H1 (cell line): ENCODE data around the gene SLC6A3. TPM values are rescaled to one million over a fixed set of nuclear protein-coding genes. Genes with fewer than 3 reads are reported as not detected.
A peak's percentile ranks its signal among the peaks of the same experiment; 100 is the strongest.

ENCODE experiments used
- CTCF ChIA-PET: fragments of 300-600 bp; sonication (Branson Sonifier 250); formaldehyde crosslinking; loops from one replicate; lab custom pipeline; 2021; ENCODE audit not compliant: partially characterized antibody; lab: Charles Lee
- POLR2A ChIA-PET: fragments of 300-600 bp; sonication (Branson Sonifier 250); formaldehyde crosslinking; loops from one replicate; lab custom pipeline; 2021; ENCODE audit warnings: inconsistent platforms; ENCODE audit not compliant: partially characterized antibody; lab: Charles Lee
- DNase-seq, 2 experiments: peaks; one replicate each; pipeline versions ENCODE4 v3.0.0 to v3.0.0-alpha.2; 2010 to 2022; ENCODE audit warnings: low spot score in 2 of 2, low read depth in 1 of 2, mixed read lengths in 1 of 2
- FAIRE-seq: peaks from 2 replicates; lab custom pipeline; 2011; peaks lifted over from hg19 to GRCh38; lab: Jason Lieb, UNC
- H2AFZ ChIP-seq: 2 replicates; pipeline ENCODE4 v1.8.1; 2012; ENCODE audit warnings: low read length, inconsistent platforms
- H2AK5ac ChIP-seq: 2 replicates; pipeline ENCODE4 v1.6.1; 2013; ENCODE audit warnings: low read depth, low read length
- H2BK120ac ChIP-seq: replicated peaks from 2 replicates; pipeline ENCODE3; 2013; ENCODE audit warnings: low read depth, low read length, inconsistent platforms
- H2BK12ac ChIP-seq: 2 replicates; pipeline ENCODE4 v1.6.1; 2013; ENCODE audit warnings: low read depth, low read length
- H2BK15ac ChIP-seq: 2 replicates; pipeline ENCODE4 v1.6.1; 2013; ENCODE audit warnings: low read length
- H2BK20ac ChIP-seq: 2 replicates; pipeline ENCODE4 v1.6.1; 2013; ENCODE audit warnings: low read length
- H2BK5ac ChIP-seq: 2 replicates; pipeline ENCODE4 v1.6.1; 2013; ENCODE audit warnings: low read depth, low read length
- H3K14ac ChIP-seq: 2 replicates; pipeline ENCODE4 v1.6.1; 2013; ENCODE audit warnings: inconsistent platforms; ENCODE audit not compliant: insufficient read length
- H3K18ac ChIP-seq: 2 replicates; pipeline ENCODE4 v1.6.1; 2013; ENCODE audit warnings: low read length; ENCODE audit errors: extremely low read depth
- H3K23ac ChIP-seq: 2 replicates; pipeline ENCODE4 v1.6.1; 2013; ENCODE audit warnings: inconsistent platforms; ENCODE audit not compliant: insufficient read length
- H3K23me2 ChIP-seq: 2 replicates; pipeline ENCODE4 v1.6.1; 2013; ENCODE audit warnings: low read depth, low read length
- H3K27ac ChIP-seq: 2 replicates; pipeline ENCODE4 v1.6.1; 2011; ENCODE audit warnings: low read depth, low read length, inconsistent platforms
- H3K27me3 ChIP-seq, 4 experiments: replicated peaks in 1 of 4; 1 replicate in 1 of 4; 2 replicates in 3 of 4; pipeline versions ENCODE4 v1.6.1 to v1.8.1; 2011 to 2013; ENCODE audit warnings: low read length in 3 of 4, mild to moderate bottlenecking in 3 of 4, inconsistent platforms in 2 of 4, mixed read lengths in 2 of 4, moderate library complexity in 1 of 4; ENCODE audit not compliant: control insufficient read depth in 3 of 4, insufficient read depth in 3 of 4; ENCODE audit errors: extremely low read depth in 1 of 4
- H3K36me3 ChIP-seq, 4 experiments: 2 replicates each; pipeline versions ENCODE4 v1.6.1 to v1.8.1; 2011 to 2013; ENCODE audit warnings: mild to moderate bottlenecking in 4 of 4, low read length in 3 of 4, moderate library complexity in 2 of 4, control low read depth in 1 of 4, inconsistent platforms in 1 of 4; ENCODE audit not compliant: insufficient read depth in 4 of 4, control insufficient read depth in 2 of 4
- H3K4ac ChIP-seq: replicated peaks from 2 replicates; pipeline ENCODE3; 2013; ENCODE audit warnings: low read length, low read depth, mixed read lengths, inconsistent platforms; ENCODE audit not compliant: insufficient read length
- H3K4me1 ChIP-seq, 4 experiments: replicated peaks in 1 of 4; 1 replicate in 1 of 4; 2 replicates in 3 of 4; pipeline versions ENCODE4 v1.6.1 to v1.8.1; 2011 to 2013; ENCODE audit warnings: low read length in 3 of 4, inconsistent platforms in 2 of 4, mixed read lengths in 1 of 4; ENCODE audit not compliant: insufficient read depth in 4 of 4, control insufficient read depth in 3 of 4
- H3K4me2 ChIP-seq, 2 experiments: 2 replicates each; pipeline versions ENCODE4 v1.6.1 to v1.8.1; 2011 to 2013; ENCODE audit warnings: low read depth in 2 of 2, low read length in 2 of 2, control low read depth in 1 of 2, inconsistent platforms in 1 of 2, mild to moderate bottlenecking in 1 of 2; ENCODE audit not compliant: insufficient read depth in 1 of 2
- H3K4me3 ChIP-seq, 4 experiments: fragments of 200-600, 300-600 bp in 1 of 4; sonication (generic), shearing (Covaris generic), sonication (Bioruptor Twin) in 1 of 4; 2 replicates each; pipeline versions ENCODE4 v1.5.1 to v1.8.1; 2011 to 2016; ENCODE audit warnings: low read length in 4 of 4, low read depth in 3 of 4, control low read depth in 2 of 4, inconsistent platforms in 2 of 4, mild to moderate bottlenecking in 2 of 4, mixed read lengths in 1 of 4, moderate library complexity in 1 of 4; ENCODE audit not compliant: insufficient read depth in 2 of 4; ENCODE audit errors: extremely low read depth in 1 of 4
- H3K56ac ChIP-seq: replicated peaks from 2 replicates; pipeline ENCODE3; 2013; ENCODE audit warnings: low read depth, mild to moderate bottlenecking, mixed read lengths, low read length, inconsistent platforms; ENCODE audit not compliant: insufficient read length
- H3K79me1 ChIP-seq: 2 replicates; pipeline ENCODE4 v1.6.1; 2013; ENCODE audit warnings: low read depth, low read length, control low read depth
- H3K79me2 ChIP-seq, 2 experiments: 2 replicates each; pipeline versions ENCODE4 v1.6.1 to v1.8.1; 2012 to 2013; ENCODE audit warnings: low read length in 2 of 2, mild to moderate bottlenecking in 2 of 2, inconsistent platforms in 1 of 2; ENCODE audit not compliant: insufficient read depth in 2 of 2, control insufficient read depth in 1 of 2
- H3K9ac ChIP-seq, 4 experiments: replicated peaks in 1 of 4; 1 replicate in 1 of 4; 2 replicates in 3 of 4; pipeline versions ENCODE4 v1.6.1 to v1.8.1; 2011 to 2013; ENCODE audit warnings: low read depth in 3 of 4, low read length in 3 of 4, control low read depth in 2 of 4, mild to moderate bottlenecking in 2 of 4, moderate library complexity in 2 of 4, inconsistent platforms in 1 of 4; ENCODE audit errors: extremely low read depth in 1 of 4
- H3K9me3 ChIP-seq, 2 experiments: 2 replicates each; pipeline versions ENCODE4 v1.6.1 to v1.8.1; 2012 to 2013; ENCODE audit warnings: mild to moderate bottlenecking in 2 of 2, moderate library complexity in 2 of 2, control low read depth in 1 of 2, inconsistent platforms in 1 of 2, low read depth in 1 of 2, low read length in 1 of 2, mixed read lengths in 1 of 2; ENCODE audit not compliant: insufficient read depth in 2 of 2
- H4K20me1 ChIP-seq, 2 experiments: replicated peaks in 1 of 2; 2 replicates each; pipeline versions ENCODE3 to v1.8.1; 2011 to 2013; ENCODE audit warnings: inconsistent platforms in 2 of 2, low read length in 2 of 2, mild to moderate bottlenecking in 1 of 2; ENCODE audit not compliant: insufficient read depth in 2 of 2, control insufficient read depth in 1 of 2
- H4K5ac ChIP-seq: 2 replicates; pipeline ENCODE4 v1.6.1; 2013; ENCODE audit warnings: low read length, low read depth, mixed read lengths, inconsistent platforms; ENCODE audit not compliant: insufficient read length
- H4K8ac ChIP-seq: 2 replicates; pipeline ENCODE4 v1.8.0; 2013; ENCODE audit warnings: mild to moderate bottlenecking, moderate library complexity, low read length, inconsistent platforms; ENCODE audit not compliant: insufficient read depth; ENCODE audit errors: extremely low read depth
- H4K91ac ChIP-seq: replicated peaks from 2 replicates; pipeline ENCODE3; 2013; ENCODE audit warnings: low read length, mixed read lengths, inconsistent platforms; ENCODE audit not compliant: insufficient read length
- ASH2L ChIP-seq: fragments of 200-600, 300-600 bp; sonication (generic); IDR thresholded peaks from one replicate; pipeline ENCODE4 v1.7.1; 2017; ENCODE audit warnings: low read length
- NRF1 ChIP-seq: IDR thresholded peaks from 2 replicates; pipeline ENCODE4 v1.6.1; 2011; ENCODE audit warnings: mild to moderate bottlenecking, low read depth, low read length, improper control_type of control experiment
- SIRT6 ChIP-seq: IDR thresholded peaks from one replicate; pipeline ENCODE4 v1.7.1; 2012; ENCODE audit warnings: low read length, inconsistent platforms
- WGBS, 2 experiments: shearing (Covaris generic) in 1 of 2; methylation state at CpG; one replicate each; pipeline versions ENCODE4 v1.1.6 to v1.1.7; 2013 to 2015; ENCODE audit warnings: low lambda C conversion rate in 2 of 2, mixed read lengths in 2 of 2, inconsistent platforms in 1 of 2, low coverage in 1 of 2, missing lambda C conversion rate in 1 of 2; ENCODE audit not compliant: insufficient replicate concordance in 2 of 2, insufficient coverage in 1 of 2, insufficient read length in 1 of 2; ENCODE audit errors: extremely low coverage in 1 of 2, missing lambda C conversion rate in 1 of 2; 5-methylcytosine and 5-hydroxymethylcytosine counted together
- polyA plus RNA-seq, 7 experiments: library from polyadenylated mRNA; depleted of rRNA in 3 of 7; stranded (reverse) in 5 of 7; unstranded in 2 of 7; fragments of >200 nt in 5 of 7; fragments of 200-250 nt in 2 of 7; gene quantifications; 1 replicate in 5 of 7; 2 replicates in 1 of 7; 4 replicates in 1 of 7; pipeline versions ENCODE4 v1.2.1 to v1.2.3, GENCODE V29; 2011 to 2013; ENCODE audit warnings: missing spikeins in 2 of 7, mixed read lengths in 2 of 7
- total RNA-seq: library from RNA; stranded (reverse); fragmentation: NEBNext Ultra II Directional; extraction: Animal tissue kit (Norgen Biotek cat#: 25700); gene quantifications from 2 replicates; pipeline ENCODE4 v1.2.1, GENCODE V29; 2021

SLC6A3 gene
- total and polyA plus RNA-seq, 2 of the 8 experiments (the other 6 are each of a cell fraction or from before 2014, with no cell fraction given): 0.48 to 0.91 TPM

GRCh38 chr5:1492757-1493156, 47.5 kb upstream of the SLC6A3 start:
- H3K56ac ChIP-seq: no peak overlapping the region
- no peak overlapping the region for H3K4me2 ChIP-seq
- H4K20me1 ChIP-seq: peaks cover 10 to 29% of the 10 kb centered on the region in 2 experiments
- peaks cover 16% of the 10 kb centered on the region for H3K79me1 ChIP-seq
- POLR2A ChIA-PET: interaction anchor here (0.8 to 1.7 kb wide), 4 partner anchors 9 to 29 kb away, joined by 3 to 10 read pairs (median 4); no protein-coding TSS in a partner anchor
- H4K8ac ChIP-seq: peak overlapping the region; percentile 18; the same call in 1 of the 2 replicates
- no peaks in the 10 kb centered on the region for H3K4me1 ChIP-seq
- H3K14ac ChIP-seq: no peak overlapping the region
- TF ChIP-seq SIRT6 (no peak), ASH2L (no peak), NRF1 (no peak)
- CTCF ChIA-PET: interaction anchor here (0.9 to 4.5 kb wide), 13 partner anchors 9 to 165 kb away, joined by 3 to 32 read pairs (median 7); no protein-coding TSS in a partner anchor
- H3K27me3 ChIP-seq: no peaks in the 10 kb centered on the region
- H4K91ac ChIP-seq: no peak overlapping the region
- H2BK15ac ChIP-seq: no peak overlapping the region
- H3K27ac ChIP-seq: no peak overlapping the region
- no peak overlapping the region for H2AFZ ChIP-seq
- H3K36me3 ChIP-seq: peaks cover 22 to 79% (median 54%) of the 10 kb centered on the region in 4 experiments
- no peak overlapping the region for H2BK120ac ChIP-seq
- FAIRE-seq (no peak), DNase-seq (no peak)
- no peak overlapping the region for H2AK5ac ChIP-seq
- no peak overlapping the region for H3K18ac ChIP-seq
- no peak overlapping the region for H2BK5ac ChIP-seq
- H3K9ac ChIP-seq: no peak overlapping the region
- H2BK20ac ChIP-seq: no peak overlapping the region
- H3K23me2 ChIP-seq: no peaks in the 10 kb centered on the region
- no peaks in the 10 kb centered on the region for H3K9me3 ChIP-seq
- WGBS, 2 experiments: 93% methylated on average over 12 of the region's 12 CpGs; no CpG with 5 or more reads in 1 of the 2 experiments
- H3K79me2 ChIP-seq: peaks cover 0 to 22% of the 10 kb centered on the region in 2 experiments; a peak in 2 of 4 replicates
- H3K23ac ChIP-seq: no peak overlapping the region
- H3K4ac ChIP-seq: no peak overlapping the region
- H2BK12ac ChIP-seq: no peak overlapping the region
- H3K4me3 ChIP-seq: no peak overlapping the region
- no peak overlapping the region for H4K5ac ChIP-seq
